ENCODE measurements around the gene C9orf43. TPM values are rescaled to one million over a fixed set of nuclear protein-coding genes. Genes with fewer than 3 reads are reported as not detected.
A peak's percentile ranks its signal among the peaks of the same experiment; 100 is the strongest.
"Not testable (repeated sequence)": the region's sequence is repeated elsewhere in the genome, so short reads cannot be mapped to it uniquely, and the experiment has no call there.

Gene C9orf43, protein sequence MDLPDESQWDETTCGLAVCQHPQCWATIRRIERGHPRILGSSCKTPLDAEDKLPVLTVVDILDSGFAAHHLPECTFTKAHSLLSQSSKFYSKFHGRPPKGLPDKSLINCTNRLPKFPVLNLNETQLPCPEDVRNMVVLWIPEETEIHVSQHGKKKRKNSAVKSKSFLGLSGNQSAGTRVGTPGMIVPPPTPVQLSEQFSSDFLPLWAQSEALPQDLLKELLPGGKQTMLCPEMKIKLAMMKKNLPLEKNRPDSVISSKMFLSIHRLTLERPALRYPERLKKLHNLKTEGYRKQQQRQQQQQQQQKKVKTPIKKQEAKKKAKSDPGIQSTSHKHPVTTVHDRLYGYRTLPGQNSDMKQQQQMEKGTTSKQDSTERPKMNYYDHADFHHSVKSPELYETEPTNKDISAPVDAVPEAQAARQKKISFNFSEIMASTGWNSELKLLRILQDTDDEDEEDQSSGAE
- polyA plus RNA-seq (2012; ENCODE audit: missing spikeins), result 1.1 TPM

DNA sequence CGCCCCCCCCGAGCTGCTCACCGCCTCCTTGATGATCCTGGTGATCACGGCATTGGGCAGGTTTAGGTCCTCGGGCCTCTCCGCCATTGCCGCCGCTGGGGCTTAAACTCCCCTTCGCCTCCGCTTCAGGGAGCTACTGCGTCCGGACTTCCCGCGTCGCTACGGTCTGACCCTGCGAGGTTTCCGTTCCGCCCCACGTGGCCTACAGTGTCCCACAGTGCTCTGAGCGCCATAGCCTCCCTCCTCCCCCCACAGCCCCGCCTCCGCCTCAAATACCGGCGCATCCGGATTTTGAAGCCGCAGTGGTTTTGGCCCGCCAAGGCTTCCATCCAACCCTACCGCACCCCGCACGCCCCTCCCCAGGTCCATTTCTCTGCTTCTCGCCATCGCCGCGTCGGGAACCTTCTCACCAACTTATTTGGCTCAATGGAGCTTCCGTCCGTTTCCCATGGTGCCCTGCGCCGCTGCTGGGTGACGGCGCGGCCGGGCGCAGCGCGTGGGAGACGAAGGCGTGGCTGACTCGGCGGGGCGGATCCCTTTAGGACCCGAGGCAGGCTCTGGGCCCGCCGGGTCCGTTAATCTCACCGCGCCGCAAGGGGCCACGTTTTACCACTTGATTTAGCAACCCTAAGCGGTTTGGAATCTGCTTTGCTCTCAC lies at the start of gene C9orf43, which contains the start of gene POLE3:
Gene C9orf43, plus strand, starts transcription at position 541 of the 658 bp plus-strand sequence. CDS start 2,747 bp downstream, outside the sequence.
Gene POLE3, minus strand, starts transcription at position 469 of the 658 bp plus-strand sequence. Its CDS starts 382 bp downstream, at position 87.
- TF ChIP-seq POLR2AphosphoS5 (IDR thresholded peaks at IDR 0.05; ENCODE audit: low read depth, low read length) (peak; percentile 80), POLR2A (IDR thresholded peaks at IDR 0.05; ENCODE audit: low read depth, low read length) (peak; percentile 87), TAF1 (IDR thresholded peaks at IDR 0.05; ENCODE audit: borderline replicate concordance, low read depth, low read length) (peak; percentile 80)
- DNase-seq (ENCODE audit: insufficient read length) (peak; percentile 87), FAIRE-seq (peak; percentile 92)

DNA sequence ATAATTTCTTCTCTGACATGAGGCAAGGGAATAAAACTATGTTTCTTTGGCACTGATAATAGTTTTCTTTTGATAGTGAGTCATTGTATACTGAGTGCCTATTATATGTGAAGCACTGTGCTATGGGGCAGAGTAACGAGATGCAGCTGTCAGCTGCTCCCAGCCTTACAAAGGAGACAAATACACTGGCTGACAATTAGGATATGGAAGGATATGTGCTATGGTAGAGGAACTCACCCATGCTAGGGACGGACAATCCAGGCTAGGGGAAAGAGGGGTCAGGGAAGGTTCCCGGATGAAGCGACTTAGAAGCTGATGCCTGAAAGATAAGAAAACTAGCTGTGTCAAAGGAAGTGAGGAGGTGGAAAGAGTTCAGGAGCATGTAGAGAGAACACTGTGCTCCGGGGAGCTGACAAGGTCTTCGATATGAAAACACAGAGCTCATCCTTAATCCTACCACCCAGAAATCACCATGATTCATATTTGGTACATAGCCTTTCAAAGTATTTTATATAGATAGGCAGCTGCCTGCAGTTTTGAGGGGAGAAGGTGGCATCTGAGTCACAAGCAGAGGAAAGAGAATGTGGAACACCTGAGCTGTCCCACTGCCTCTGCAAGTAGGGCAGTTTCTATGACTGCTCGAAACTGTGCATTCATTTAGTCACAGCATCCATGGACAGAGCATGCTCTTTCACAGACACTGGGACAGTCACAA lies 49.1 kb upstream of the C9orf43 start:
- no peak for FAIRE-seq
- TF ChIP-seq POLR2AphosphoS5 (IDR thresholded peaks at IDR 0.05; ENCODE audit: low read depth, low read length), result no peak
- TF ChIP-seq TAF1 (IDR thresholded peaks at IDR 0.05; ENCODE audit: borderline replicate concordance, low read depth, low read length), result no peak
- TF ChIP-seq POLR2A (IDR thresholded peaks at IDR 0.05; ENCODE audit: low read depth, low read length), result no peak
- DNase-seq (ENCODE audit: insufficient read length), result no peak

DNA sequence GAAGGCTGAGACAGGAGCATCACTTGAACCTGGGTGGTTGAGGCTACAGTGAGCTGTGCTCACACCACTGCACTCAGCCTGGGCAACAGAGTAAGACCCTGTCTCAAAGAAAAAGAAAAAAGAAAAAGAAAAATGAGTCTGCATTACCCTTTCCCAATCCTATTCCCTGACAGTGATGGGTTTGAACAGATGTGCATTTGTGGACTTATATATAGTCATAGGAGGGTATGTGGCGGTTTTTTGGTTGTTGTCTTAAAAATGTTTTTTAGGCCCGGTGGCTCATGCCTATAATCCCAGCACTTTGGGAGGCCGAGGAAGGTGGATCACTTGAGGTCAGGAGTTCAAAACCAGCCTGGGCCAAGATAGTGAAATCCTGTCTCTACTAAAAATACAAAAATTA lies 47.2 kb upstream of the C9orf43 start:
- TF ChIP-seq POLR2AphosphoS5 (IDR thresholded peaks at IDR 0.05; ENCODE audit: low read depth, low read length) (no peak), POLR2A (IDR thresholded peaks at IDR 0.05; ENCODE audit: low read depth, low read length) (no peak), TAF1 (IDR thresholded peaks at IDR 0.05; ENCODE audit: borderline replicate concordance, low read depth, low read length) (no peak)
- DNase-seq (ENCODE audit: insufficient read length), result no peak
- FAIRE-seq, result no peak

DNA sequence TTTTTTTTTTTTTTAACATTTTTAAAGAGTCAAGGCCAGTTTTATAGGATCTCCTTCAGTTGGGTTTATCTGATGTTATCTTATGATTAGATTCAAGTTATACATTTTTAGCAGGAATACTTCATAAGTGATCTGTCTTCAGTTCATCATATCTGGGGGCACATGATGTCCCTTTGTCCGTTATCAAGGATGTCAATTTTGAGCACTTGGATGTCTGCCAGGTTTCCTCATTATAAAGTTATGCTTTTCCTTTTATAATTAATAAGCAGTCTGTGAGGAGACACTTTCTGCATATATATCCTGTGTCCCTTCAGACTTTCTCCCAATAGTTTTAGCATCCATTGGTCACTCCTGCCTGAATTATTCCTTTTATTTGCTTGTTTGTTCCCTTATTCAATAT lies 45.6 kb upstream of the C9orf43 start:
- TF ChIP-seq POLR2AphosphoS5 (IDR thresholded peaks at IDR 0.05; ENCODE audit: low read depth, low read length) (no peak), POLR2A (IDR thresholded peaks at IDR 0.05; ENCODE audit: low read depth, low read length) (no peak), TAF1 (IDR thresholded peaks at IDR 0.05; ENCODE audit: borderline replicate concordance, low read depth, low read length) (no peak)
- DNase-seq (ENCODE audit: insufficient read length) (no peak), FAIRE-seq (no peak)

DNA sequence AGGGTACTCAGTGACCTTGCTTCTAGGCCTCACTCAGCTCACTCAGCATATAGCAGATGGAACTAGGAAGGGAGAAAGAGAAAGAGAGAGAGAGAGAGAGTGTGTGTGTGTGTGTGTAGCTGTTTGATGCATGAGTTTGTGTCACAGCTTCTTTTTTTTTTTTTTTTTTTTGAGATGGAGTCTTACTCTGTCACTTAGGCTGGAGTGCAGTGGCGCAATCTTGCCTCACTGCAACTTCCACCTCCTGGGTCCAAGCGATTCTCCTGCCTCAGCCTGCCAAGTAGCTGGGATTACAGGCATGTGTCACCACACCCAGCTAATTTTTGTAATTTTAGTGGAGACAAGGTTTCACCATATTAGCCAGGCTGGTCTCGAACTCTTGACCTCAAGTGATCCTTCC lies 44.9 kb upstream of the C9orf43 start:
- not testable (repeated sequence) for FAIRE-seq

DNA sequence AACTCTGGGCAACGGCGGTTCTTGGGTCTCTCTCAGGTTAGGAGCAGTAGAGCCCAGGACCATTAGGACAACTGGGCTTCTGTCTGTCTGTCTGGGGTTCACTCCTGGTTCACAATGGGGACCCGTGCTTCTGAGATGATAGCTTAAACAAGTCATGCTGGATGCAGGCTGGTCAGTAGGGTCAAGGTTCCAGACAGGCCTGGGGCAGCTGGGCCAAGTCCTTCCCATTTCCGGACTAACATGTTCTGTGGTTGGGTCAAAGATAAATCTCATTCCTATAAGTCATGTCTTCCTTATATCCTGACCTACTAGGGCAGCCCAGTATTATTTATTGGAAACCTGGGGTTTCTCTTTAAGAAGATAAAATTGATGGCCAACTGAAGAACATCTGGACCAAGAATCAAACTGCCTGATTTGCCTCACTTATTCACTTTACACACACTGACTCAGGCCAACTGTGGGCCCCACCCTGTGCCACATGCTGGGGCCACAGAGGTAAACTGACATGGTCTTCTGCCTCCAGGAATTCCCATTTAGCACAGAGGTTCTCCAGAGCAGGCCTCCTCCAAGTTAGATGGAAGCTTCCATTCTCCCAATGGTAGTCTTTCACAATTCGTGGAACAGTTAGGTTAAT lies 42.1 kb upstream of the C9orf43 start:
- no peak for FAIRE-seq
- TF ChIP-seq POLR2AphosphoS5 (IDR thresholded peaks at IDR 0.05; ENCODE audit: low read depth, low read length) (no peak), TAF1 (IDR thresholded peaks at IDR 0.05; ENCODE audit: borderline replicate concordance, low read depth, low read length) (no peak), POLR2A (IDR thresholded peaks at IDR 0.05; ENCODE audit: low read depth, low read length) (no peak)
- DNase-seq (ENCODE audit: insufficient read length), result no peak

More for the DNA sequence above, 44.9 kb upstream of the C9orf43 start:
- not testable (repeated sequence) for DNase-seq (ENCODE audit: insufficient read length)

DNA sequence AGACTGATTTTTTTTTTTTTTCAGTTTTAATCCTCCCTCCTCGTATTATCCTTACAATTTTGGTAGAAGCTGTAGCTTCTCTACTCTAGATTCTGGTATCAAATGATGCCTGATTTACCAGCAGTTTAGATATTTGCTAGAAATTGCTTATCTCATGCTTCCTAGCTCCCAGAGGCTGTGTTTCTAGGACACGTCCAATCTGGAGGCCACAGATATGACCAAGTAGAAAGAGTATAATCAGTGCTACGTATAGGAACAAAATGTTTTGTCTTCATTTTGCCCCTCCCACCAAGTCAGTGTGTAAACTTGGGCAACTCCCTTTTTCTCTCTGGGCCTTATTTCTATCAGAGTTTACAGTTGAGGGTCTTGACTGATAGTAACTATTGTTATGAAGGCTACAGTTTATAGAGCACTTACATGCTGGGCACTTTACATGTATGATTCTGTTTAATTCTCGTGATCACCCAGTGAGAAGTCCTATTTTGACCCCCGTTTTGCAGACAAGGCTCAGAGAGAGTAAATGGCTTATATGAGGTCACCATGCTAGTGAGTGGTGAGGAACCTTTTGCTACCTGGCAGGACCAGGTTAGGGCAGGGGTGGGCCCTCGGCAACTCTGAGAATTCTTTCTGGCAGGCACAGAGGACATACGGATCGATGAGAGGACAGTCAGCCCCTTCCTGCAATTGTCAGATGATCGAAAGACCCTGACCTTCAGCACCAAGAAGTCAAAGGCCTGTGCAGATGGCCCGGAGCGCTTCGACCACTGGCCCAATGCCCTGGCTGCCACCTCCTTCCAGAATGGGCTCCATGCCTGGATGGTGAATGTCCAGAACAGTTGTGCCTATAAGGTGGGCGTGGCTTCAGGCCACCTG lies 41.3 kb upstream of the C9orf43 start:
- no peak for TF ChIP-seq POLR2A (IDR thresholded peaks at IDR 0.05; ENCODE audit: low read depth, low read length)
- TF ChIP-seq POLR2AphosphoS5 (IDR thresholded peaks at IDR 0.05; ENCODE audit: low read depth, low read length), result no peak
- TF ChIP-seq TAF1 (IDR thresholded peaks at IDR 0.05; ENCODE audit: borderline replicate concordance, low read depth, low read length), result no peak
- DNase-seq (ENCODE audit: insufficient read length), result no peak
- no peak for FAIRE-seq

DNA sequence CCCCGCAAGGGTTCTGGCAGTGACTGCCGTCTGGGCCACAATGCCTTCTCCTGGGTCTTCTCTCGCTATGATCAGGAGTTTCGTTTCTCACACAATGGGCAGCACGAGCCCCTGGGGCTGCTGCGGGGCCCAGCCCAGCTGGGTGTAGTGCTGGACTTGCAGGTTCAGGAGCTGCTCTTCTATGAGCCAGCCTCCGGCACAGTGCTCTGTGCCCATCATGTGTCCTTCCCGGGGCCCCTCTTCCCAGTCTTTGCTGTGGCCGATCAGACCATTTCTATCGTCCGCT lies 40.7 kb upstream of the C9orf43 start:
- TF ChIP-seq POLR2AphosphoS5 (IDR thresholded peaks at IDR 0.05; ENCODE audit: low read depth, low read length) (no peak), TAF1 (IDR thresholded peaks at IDR 0.05; ENCODE audit: borderline replicate concordance, low read depth, low read length) (no peak), POLR2A (IDR thresholded peaks at IDR 0.05; ENCODE audit: low read depth, low read length) (no peak)
- DNase-seq (ENCODE audit: insufficient read length) (no peak), FAIRE-seq (no peak)

DNA sequence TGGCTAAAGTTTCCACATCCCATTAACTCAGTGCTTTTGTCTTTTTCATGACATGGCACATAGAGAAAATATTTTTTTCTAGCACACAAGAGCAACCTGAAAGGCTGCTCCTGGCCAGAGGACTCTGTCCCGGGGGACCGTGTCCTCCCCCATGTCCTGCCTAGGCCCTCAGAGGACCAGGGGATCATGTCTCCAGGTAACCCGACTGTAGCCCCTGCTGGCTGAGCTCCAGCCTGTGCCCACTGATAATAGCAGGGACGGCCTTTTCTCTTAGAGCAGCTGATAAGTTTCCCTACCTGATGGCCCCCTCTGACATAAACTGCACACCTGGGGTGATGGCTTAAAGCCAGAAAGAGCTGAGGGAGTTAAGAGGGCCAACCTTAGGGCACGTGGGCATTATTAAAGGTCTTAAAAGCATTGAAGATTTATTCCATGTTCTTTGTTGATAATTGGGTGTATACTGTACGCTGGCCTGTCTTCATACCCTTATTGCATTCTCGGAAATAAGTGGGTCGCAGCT lies 39.7 kb upstream of the C9orf43 start:
- FAIRE-seq, result no peak
- TF ChIP-seq POLR2A (IDR thresholded peaks at IDR 0.05; ENCODE audit: low read depth, low read length) (no peak), POLR2AphosphoS5 (IDR thresholded peaks at IDR 0.05; ENCODE audit: low read depth, low read length) (no peak), TAF1 (IDR thresholded peaks at IDR 0.05; ENCODE audit: borderline replicate concordance, low read depth, low read length) (no peak)
- DNase-seq (ENCODE audit: insufficient read length), result no peak

DNA sequence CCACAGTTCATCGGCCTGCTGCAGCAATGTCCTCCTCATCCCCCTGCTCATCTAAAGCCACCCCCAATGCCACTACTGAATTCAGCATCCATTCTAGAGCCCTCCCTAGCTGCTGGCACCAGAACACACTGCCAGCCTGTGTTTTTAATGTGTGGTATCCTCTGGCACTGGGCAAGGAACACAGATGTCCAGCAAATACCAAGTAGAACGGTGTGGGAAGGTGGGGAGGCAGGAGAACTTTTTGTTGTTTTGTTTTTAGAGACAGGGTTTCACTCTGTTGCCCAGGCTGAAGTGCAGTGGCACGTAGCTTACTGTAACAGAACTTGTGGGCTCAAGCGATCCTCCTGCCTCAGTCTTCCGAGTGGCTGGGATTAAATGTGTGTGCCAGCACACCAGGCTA lies 38.5 kb upstream of the C9orf43 start:
- TF ChIP-seq POLR2A (IDR thresholded peaks at IDR 0.05; ENCODE audit: low read depth, low read length), result no peak
- TF ChIP-seq TAF1 (IDR thresholded peaks at IDR 0.05; ENCODE audit: borderline replicate concordance, low read depth, low read length), result no peak
- TF ChIP-seq POLR2AphosphoS5 (IDR thresholded peaks at IDR 0.05; ENCODE audit: low read depth, low read length), result no peak
- DNase-seq (ENCODE audit: insufficient read length) (no peak), FAIRE-seq (no peak)

All from GM12892 (cell line).